Activated naive CD4-positive, alpha-beta T cell treated with anti-CD3 and anti-CD28 coated beads, Interleukin-2, amount 50 U/mL, for 16 hours (primary cell): ENCODE measurements around the gene PFDN4.
"Not testable (repeated sequence)": the region's sequence is repeated elsewhere in the genome, so short reads cannot be mapped to it uniquely, and the experiment has no call there.

Experiments used
- DNase-seq: peaks from one replicate; pipeline ENCODE4 v3.0.0-alpha.2; 2020

Gene PFDN4

DNA sequence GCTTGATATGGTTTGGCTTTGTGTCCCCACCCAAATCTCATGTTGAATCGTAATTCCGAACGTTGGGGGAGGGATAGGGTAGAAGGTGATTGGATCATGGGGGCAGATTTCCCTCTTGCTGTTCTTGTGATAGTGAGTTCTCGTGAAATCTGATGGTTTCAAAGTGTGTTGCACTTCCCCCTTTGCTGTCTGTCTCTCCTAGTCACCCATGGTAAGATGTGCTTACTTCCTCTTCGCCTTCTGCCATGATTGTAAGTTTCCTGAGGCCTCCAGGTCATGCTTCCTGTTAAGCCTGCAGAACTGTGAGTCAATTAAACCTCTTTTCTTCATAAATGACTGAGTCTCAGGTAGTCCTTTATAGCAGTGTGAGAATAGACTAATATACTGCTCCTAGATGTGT, 19.9 kb downstream of the PFDN4 start:
- DNase-seq, result no peak

- DNase-seq, result no peak
Measured at GRCh38 chr20:54228841-54229240, 21.0 kb downstream of the PFDN4 start.

DNA sequence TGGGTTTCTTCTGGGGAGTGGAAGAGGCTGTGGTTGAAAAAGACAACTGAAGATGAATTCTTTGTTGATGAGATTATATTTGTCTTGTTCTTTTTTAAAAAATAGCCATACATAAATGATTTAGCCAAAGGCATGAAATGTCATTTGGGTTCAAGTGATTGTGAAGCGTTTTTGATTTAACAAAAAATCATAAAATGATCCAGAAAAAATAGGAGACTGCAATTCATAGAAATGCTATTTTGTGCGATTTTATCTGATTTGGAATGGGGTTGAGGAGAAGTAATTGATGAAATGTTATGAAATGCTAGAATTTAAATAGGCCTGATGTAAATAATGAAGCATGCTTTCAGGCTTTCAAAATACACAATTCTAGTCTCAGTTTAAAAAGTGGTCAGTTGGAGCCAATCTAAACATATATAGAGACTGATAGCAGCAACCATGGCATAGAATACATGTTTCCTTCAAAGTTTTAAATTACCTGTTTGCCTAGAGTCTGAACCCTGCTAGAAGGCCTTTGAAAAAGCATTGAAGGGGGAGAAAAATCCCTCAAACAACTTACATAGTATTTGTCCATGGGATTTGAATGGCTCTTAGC, 21.8 kb downstream of the PFDN4 start:
- no peak for DNase-seq

- DNase-seq, result no peak
Measured at GRCh38 chr20:54231036-54231435, 23.1 kb downstream of the PFDN4 start.

- no peak for DNase-seq
Measured at GRCh38 chr20:54234991-54235390, 27.1 kb downstream of the PFDN4 start.

GRCh38 chr20:54237116-54237943, 29.4 kb downstream of the PFDN4 start:
- DNase-seq, result no peak

DNA sequence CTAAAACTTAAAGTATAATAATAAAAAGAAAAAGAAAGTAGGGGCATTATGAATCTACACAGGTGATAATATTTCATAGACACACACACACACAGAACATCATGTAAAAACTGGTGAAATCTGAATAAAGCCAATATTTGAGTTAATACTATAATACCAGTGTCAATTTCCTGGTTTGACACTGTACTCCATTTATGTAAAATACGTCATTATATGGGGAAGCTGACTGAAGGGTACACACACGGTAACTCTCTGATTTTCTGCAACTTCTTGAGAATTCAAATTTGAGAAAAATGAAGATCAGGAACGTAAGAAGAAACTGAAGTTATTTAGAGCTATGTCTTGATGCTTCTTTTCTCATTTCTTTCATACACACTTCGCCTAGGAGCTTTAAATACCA, 36.2 kb downstream of the PFDN4 start:
- no peak for DNase-seq

DNA sequence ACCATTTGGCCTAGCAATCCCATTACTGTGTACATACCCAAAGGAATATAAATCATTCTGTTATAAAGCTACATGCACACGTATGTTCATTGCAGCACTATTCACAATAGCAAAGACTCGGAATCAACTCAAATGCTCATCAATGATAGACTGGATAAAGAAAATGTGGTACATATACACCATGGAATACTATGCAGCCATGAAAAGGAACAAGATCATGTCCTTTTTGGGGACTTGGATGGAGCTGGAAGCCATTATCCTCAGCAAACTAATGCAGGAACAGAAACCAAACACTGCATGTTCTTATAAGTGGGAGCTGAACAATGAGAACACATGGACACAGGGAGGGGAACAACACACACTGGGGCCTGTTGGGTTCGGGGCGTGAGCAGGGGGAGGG, 40.8 kb downstream of the PFDN4 start:
- not testable (repeated sequence) for DNase-seq

- no peak for DNase-seq
Measured at GRCh38 chr20:54250691-54251090, 42.8 kb downstream of the PFDN4 start.

GRCh38 chr20:54251096-54251495, 43.2 kb downstream of the PFDN4 start:
- no peak for DNase-seq

GRCh38 chr20:54254596-54254995, 46.7 kb downstream of the PFDN4 start:
- DNase-seq, result no peak

GRCh38 chr20:54255157-54255556, 47.3 kb downstream of the PFDN4 start:
- DNase-seq, result no peak

DNA sequence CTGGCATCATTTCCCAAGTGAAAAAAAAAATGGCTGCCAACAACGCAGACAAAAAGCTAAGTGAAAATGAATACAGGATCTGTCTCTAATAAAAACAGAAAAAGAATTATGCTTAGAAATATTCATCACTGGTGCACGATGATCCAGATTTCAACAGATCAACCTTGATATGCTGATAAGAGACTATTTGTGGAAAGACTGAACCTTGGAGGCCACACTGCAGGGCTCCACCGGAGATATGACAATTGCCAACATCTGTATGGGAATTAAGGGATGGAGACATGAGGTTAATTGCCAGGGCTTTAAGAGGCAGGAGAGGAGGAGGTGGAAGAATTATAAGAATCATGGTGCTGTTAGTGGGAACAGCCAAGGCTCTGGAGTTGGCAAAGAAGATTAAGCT, 48.3 kb downstream of the PFDN4 start:
- no peak for DNase-seq

GRCh38 chr20:54257071-54257816, 49.4 kb downstream of the PFDN4 start:
- no peak for DNase-seq

DNA sequence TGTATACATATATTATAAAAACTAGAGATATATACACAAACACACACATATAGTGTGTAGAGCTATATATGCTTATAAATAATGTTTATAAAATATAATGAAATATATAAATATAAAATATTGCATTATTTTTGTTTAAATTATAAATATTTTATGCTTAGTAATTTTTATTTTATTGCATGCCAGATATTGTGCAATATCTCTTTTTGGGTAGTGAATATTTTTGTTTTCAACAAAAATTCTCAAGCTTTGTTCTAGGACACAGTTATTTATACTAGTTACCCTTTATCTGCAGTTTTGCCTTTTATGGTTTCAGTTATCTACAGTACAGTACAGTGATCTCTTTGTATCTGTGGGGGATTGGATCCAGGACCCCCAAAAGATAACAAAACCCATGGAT, 52.2 kb downstream of the PFDN4 start:
- no peak for DNase-seq

DNA sequence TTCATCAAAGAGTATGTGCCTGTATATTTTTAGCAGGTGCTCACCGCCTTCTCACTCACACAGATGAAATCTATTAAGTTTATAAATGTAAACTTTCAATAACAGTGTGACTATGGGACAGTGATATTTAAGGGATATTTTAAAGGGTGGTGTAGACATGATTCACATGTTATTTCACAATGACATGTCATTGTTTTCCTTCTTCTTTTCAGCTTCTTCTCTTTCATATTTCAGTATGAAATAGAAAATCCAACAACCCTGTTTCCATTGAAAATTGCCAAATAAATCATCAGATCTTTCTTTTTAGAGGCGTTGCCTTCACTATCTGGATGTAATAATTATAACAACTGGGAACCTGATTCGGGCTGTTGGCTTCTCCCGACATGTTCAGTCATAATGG, 54.8 kb downstream of the PFDN4 start:
- no peak for DNase-seq

DNA sequence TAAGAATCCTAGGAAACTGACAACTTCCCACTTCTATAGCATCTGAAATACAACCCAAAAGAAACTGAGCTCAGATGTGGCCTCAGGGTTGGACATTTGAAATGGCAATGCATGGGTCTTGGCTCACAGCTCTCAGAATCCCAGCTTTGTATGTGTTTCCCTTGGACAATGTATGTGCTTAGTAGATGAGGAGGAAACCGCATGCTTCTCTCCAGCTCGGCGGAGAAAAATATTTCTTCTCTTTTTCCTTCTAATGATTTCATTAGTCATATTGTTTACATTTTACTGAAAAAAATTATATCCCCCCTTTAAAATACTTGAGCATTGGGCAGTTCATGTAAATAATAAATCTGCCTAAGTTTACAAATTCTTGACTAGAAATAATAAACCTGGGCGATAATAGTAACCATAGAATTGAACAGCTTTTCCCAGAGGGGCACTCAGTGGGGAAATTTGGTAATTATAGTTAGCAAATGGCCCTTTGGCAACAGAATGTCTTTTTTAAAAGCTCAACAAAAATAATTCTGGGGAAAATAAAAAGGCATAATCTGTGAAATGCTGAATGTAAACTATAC, 55.3 kb downstream of the PFDN4 start:
- no peak for DNase-seq

- not testable (repeated sequence) for DNase-seq
Measured at GRCh38 chr20:54265791-54266190, 57.9 kb downstream of the PFDN4 start.

GRCh38 chr20:54266844-54267243, 59.0 kb downstream of the PFDN4 start:
- no peak for DNase-seq

DNA sequence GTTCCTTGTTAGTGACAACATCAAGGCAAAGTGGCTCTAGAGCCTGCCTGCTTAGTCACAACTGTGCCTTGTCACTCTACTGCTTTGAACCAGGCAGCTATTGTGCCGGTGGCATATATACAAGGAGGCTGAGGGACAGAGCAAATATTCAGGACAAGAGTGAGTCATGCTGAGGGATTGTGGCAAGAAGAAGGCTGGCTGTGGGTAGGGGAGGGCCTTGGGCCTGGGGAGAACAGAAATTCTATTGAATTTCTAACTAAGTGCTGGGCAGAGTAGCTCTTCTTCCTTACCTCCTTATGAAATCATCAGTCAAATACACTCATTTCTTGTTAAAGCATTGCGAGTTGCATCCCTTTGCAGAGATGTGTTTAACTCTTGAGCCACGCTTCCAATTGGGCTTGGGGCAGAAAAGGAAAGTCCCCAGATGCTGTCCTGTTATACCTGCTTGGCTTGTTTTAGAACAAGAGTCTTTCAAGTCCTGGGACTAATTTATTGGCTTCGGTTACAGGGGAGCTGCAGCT, 59.7 kb downstream of the PFDN4 start:
- no peak for DNase-seq

DNA sequence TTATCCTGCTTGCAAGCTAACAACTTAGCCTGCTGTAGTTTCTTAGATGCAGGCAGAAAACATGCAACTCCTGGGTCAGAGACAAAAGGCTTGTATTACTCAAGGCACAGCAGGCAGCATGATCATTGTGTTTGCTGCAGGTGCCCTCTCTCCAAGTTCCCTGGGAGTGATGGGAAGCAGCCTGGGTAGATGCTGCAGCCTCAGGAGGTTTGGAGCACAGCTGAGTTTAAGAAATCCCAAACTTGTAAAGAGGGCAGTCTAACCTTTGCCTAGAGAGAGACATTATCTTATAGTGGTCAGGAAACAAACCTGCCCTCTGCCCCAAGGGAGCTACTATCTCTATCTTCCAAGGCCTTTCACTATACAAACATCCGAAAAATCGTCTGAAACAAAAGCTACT, 61.1 kb downstream of the PFDN4 start:
- no peak for DNase-seq
